H9 (cell line): ENCODE data around the gene CDC14A. TPM values are rescaled to one million over a fixed set of nuclear protein-coding genes. Genes with fewer than 3 reads are reported as not detected.

Experiments
- DNase-seq: peaks from one replicate; pipeline ENCODE4 v3.0.0-alpha.2; 2017
- H2AFZ ChIP-seq: one replicate; pipeline ENCODE4 v1.6.1; 2013; ENCODE audit warnings: mild to moderate bottlenecking, low read length, control low read depth, moderate library complexity
- H2AK5ac ChIP-seq: 2 replicates; pipeline ENCODE4 v1.6.1; 2013; ENCODE audit warnings: low read length, control low read depth, mixed read lengths; ENCODE audit not compliant: insufficient read length
- H2BK120ac ChIP-seq: one replicate; pipeline ENCODE4 v1.6.1; 2013; ENCODE audit warnings: low read depth, mild to moderate bottlenecking, low read length, control low read depth, inconsistent platforms; ENCODE audit not compliant: poor library complexity, severe bottlenecking
- H2BK12ac ChIP-seq: 2 replicates; pipeline ENCODE4 v1.6.1; 2013; ENCODE audit warnings: low read length, control low read depth, mixed read lengths, low read depth; ENCODE audit not compliant: insufficient read length
- H2BK15ac ChIP-seq: 2 replicates; pipeline ENCODE4 v1.6.1; 2013; ENCODE audit warnings: low read depth, low read length, control low read depth
- H2BK20ac ChIP-seq: one replicate; pipeline ENCODE4 v1.6.1; 2013; ENCODE audit warnings: low read depth, mild to moderate bottlenecking, low read length, control low read depth, inconsistent platforms; ENCODE audit not compliant: poor library complexity, severe bottlenecking
- H2BK5ac ChIP-seq: 2 replicates; pipeline ENCODE4 v1.6.1; 2013; ENCODE audit warnings: low read length, control low read depth, mixed read lengths; ENCODE audit not compliant: insufficient read length
- H3K14ac ChIP-seq: 2 replicates; pipeline ENCODE4 v1.6.1; 2013; ENCODE audit warnings: low read length, control low read depth; ENCODE audit not compliant: insufficient read depth
- H3K18ac ChIP-seq: 2 replicates; pipeline ENCODE4 v1.6.1; 2013; ENCODE audit warnings: low read depth, mild to moderate bottlenecking, mixed read lengths, low read length, control low read depth; ENCODE audit not compliant: insufficient read length
- H3K23ac ChIP-seq: 2 replicates; pipeline ENCODE4 v1.6.1; 2013; ENCODE audit warnings: low read length, control low read depth, mixed read lengths, low read depth; ENCODE audit not compliant: insufficient read length
- H3K23me2 ChIP-seq: 2 replicates; pipeline ENCODE4 v1.6.1; 2013; ENCODE audit warnings: low read depth, mild to moderate bottlenecking, mixed read lengths, low read length, control low read depth; ENCODE audit not compliant: insufficient read length, poor library complexity, severe bottlenecking
- H3K27ac ChIP-seq: 2 replicates; pipeline ENCODE4 v1.5.1; 2013; ENCODE audit warnings: low read length, control low read depth, mixed read lengths, low read depth; ENCODE audit not compliant: insufficient read length
- H3K27me3 ChIP-seq: 2 replicates; pipeline ENCODE4 v1.6.1; 2013; ENCODE audit warnings: low read length, control low read depth, inconsistent platforms; ENCODE audit not compliant: insufficient read depth
- H3K4ac ChIP-seq: 2 replicates; pipeline ENCODE4 v1.6.1; 2013; ENCODE audit warnings: low read depth, mild to moderate bottlenecking, control low read depth, inconsistent platforms, low read length, moderate library complexity
- H3K4me1 ChIP-seq: 2 replicates; pipeline ENCODE4 v1.6.1; 2013; ENCODE audit warnings: low read length, control low read depth, inconsistent platforms; ENCODE audit not compliant: insufficient read depth
- H3K4me2 ChIP-seq: 2 replicates; pipeline ENCODE4 v1.6.1; 2013; ENCODE audit warnings: low read length, control low read depth, mixed read lengths; ENCODE audit not compliant: insufficient read length, insufficient read depth
- H3K56ac ChIP-seq: 2 replicates; pipeline ENCODE4 v1.6.1; 2013; ENCODE audit warnings: low read depth, mild to moderate bottlenecking, mixed read lengths, low read length, control low read depth; ENCODE audit not compliant: insufficient read length
- H3K79me1 ChIP-seq: 2 replicates; pipeline ENCODE4 v1.6.1; 2013; ENCODE audit warnings: low read depth, mild to moderate bottlenecking, moderate library complexity, low read length, control low read depth, inconsistent platforms; ENCODE audit not compliant: insufficient read depth, poor library complexity, severe bottlenecking
- H3K79me2 ChIP-seq: 2 replicates; pipeline ENCODE4 v1.6.1; 2013; ENCODE audit warnings: low read length, control low read depth, inconsistent platforms; ENCODE audit not compliant: insufficient read depth
- H3K9ac ChIP-seq: 2 replicates; pipeline ENCODE4 v1.6.1; 2013; ENCODE audit warnings: low read length, control low read depth, mixed read lengths; ENCODE audit not compliant: insufficient read length; ENCODE audit errors: extremely low read depth
- H3K9me3 ChIP-seq: one replicate; pipeline ENCODE4 v1.6.1; 2013; ENCODE audit warnings: low read depth, low read length, inconsistent platforms; ENCODE audit not compliant: control insufficient read depth
- H3T11ph ChIP-seq: one replicate; pipeline ENCODE4 v1.6.1; 2013; ENCODE audit warnings: mild to moderate bottlenecking, low read length, control low read depth, inconsistent platforms
- H4K20me1 ChIP-seq: one replicate; pipeline ENCODE4 v1.6.1; 2013; ENCODE audit not compliant: control insufficient read depth, insufficient read length, insufficient read depth
- H4K5ac ChIP-seq: 2 replicates; pipeline ENCODE4 v1.6.1; 2013; ENCODE audit warnings: low read depth, mild to moderate bottlenecking, mixed read lengths, low read length, control low read depth; ENCODE audit not compliant: insufficient read length
- H4K8ac ChIP-seq: replicated peaks from 2 replicates; pipeline ENCODE4 v1.6.1; 2013; ENCODE audit warnings: low read length, control low read depth, mixed read lengths, low read depth; ENCODE audit not compliant: insufficient read length
- H4K91ac ChIP-seq: 2 replicates; pipeline ENCODE4 v1.6.1; 2013; ENCODE audit warnings: low read depth, mild to moderate bottlenecking, moderate library complexity, mixed read lengths, low read length, control low read depth; ENCODE audit not compliant: insufficient read length
- H3K27ac Mint-ChIP-seq, 3 experiments: 2 replicates in 2 of 3; 3 replicates in 1 of 3; pipeline ENCODE4 v1.8.0; 2020 to 2021; ENCODE audit warnings: mixed read lengths in 3 of 3, mild to moderate bottlenecking in 1 of 3, moderate library complexity in 1 of 3
- H3K27me3 Mint-ChIP-seq: 2 replicates; pipeline ENCODE4 v1.8.0; 2021; ENCODE audit warnings: low read depth, mild to moderate bottlenecking, moderate library complexity, mixed read lengths
- H3K36me3 Mint-ChIP-seq, 3 experiments: 2 replicates in 2 of 3; 3 replicates in 1 of 3; pipeline ENCODE4 v1.8.0; 2020 to 2021; ENCODE audit warnings: low read depth in 3 of 3, mixed read lengths in 3 of 3; ENCODE audit not compliant: insufficient read depth in 1 of 3
- H3K4me1 Mint-ChIP-seq, 2 experiments: 2 replicates each; pipeline ENCODE4 v1.8.0; 2020; ENCODE audit warnings: mixed read lengths in 2 of 2
- H3K4me3 Mint-ChIP-seq, 2 experiments: 2 replicates in 1 of 2; 3 replicates in 1 of 2; pipeline ENCODE4 v1.8.0; 2020 to 2021; ENCODE audit warnings: mild to moderate bottlenecking in 2 of 2, mixed read lengths in 2 of 2, moderate library complexity in 1 of 2
- H3K9me3 Mint-ChIP-seq, 2 experiments: 2 replicates in 1 of 2; 3 replicates in 1 of 2; pipeline ENCODE4 v1.8.0; 2020; ENCODE audit warnings: mild to moderate bottlenecking in 2 of 2, mixed read lengths in 2 of 2, moderate library complexity in 1 of 2
- CTCF ChIP-seq: fragments of 200-600 bp; sonication (generic); conservative IDR thresholded peaks from 3 replicates; pipeline ENCODE4 v1.8.0; 2021; ENCODE audit warnings: antibody characterized with exemption, mild to moderate bottlenecking
- WGBS: extraction: QIAGEN DNeasy Blood & Tissue Kit; methylation state at CpG from one replicate; pipeline ENCODE4 v1.1.7; 2013; ENCODE audit warnings: missing lambda C conversion rate, low lambda C conversion rate, mixed read lengths; ENCODE audit not compliant: insufficient read length; ENCODE audit errors: extremely low coverage; 5-methylcytosine and 5-hydroxymethylcytosine counted together
- total RNA-seq: library from RNA; stranded (reverse); gene quantifications from 2 replicates; pipeline ENCODE4 v1.2.1, GENCODE V29; 2021

Gene CDC14A
- total RNA-seq, 1 experiment from 2014 or later = 8.9 TPM

- H3K23me2 ChIP-seq = no peaks in the 10 kb centered on the region
- no peaks in the 10 kb centered on the region; the same call in 1 of the 2 replicates for H3K27me3 Mint-ChIP-seq
- H3K27me3 ChIP-seq = no peaks in the 10 kb centered on the region
- H3K79me2 ChIP-seq = peaks cover 7% of the 10 kb centered on the region; the same call in 1 of the 2 replicates
- no peak overlapping the region for H2BK12ac ChIP-seq
- no peak overlapping the region for H3K18ac ChIP-seq
- H2AFZ ChIP-seq = no peak overlapping the region
- H3T11ph ChIP-seq = no peak overlapping the region
- H3K4me1 Mint-ChIP-seq = peaks cover 32 to 41% of the 10 kb centered on the region in 2 experiments
- no peak overlapping the region for H4K5ac ChIP-seq
- no peaks in the 10 kb centered on the region for H3K9me3 Mint-ChIP-seq
- H3K4me1 ChIP-seq = peaks cover 4% of the 10 kb centered on the region; the same call in 1 of the 2 replicates
- H3K27ac Mint-ChIP-seq = peak overlapping the region in 1 of 3 experiments; percentile 92; a peak in 2 of 7 replicates
- H2BK120ac ChIP-seq = no peak overlapping the region
- H3K23ac ChIP-seq = no peak overlapping the region
- H3K4me3 Mint-ChIP-seq = no peak overlapping the region
- H3K27ac ChIP-seq = no peak overlapping the region
- no peak overlapping the region for H2AK5ac ChIP-seq
- no peak for DNase-seq
- no peak overlapping the region for H4K91ac ChIP-seq
- peaks cover under 1 to 10% (median 1%) of the 10 kb centered on the region in 3 experiments; a peak in 6 of 7 replicates for H3K36me3 Mint-ChIP-seq
- H4K20me1 ChIP-seq = no peaks in the 10 kb centered on the region
- no peak overlapping the region for H3K14ac ChIP-seq
- no peak overlapping the region for H3K4ac ChIP-seq
- no CpG with 5 or more reads among the region's 2 CpGs for WGBS
- H3K9me3 ChIP-seq = no peaks in the 10 kb centered on the region
- H2BK5ac ChIP-seq = no peak overlapping the region
- H2BK20ac ChIP-seq = no peak overlapping the region
- no peak overlapping the region for H3K4me2 ChIP-seq
- no peak overlapping the region for H4K8ac ChIP-seq
- H2BK15ac ChIP-seq = no peak overlapping the region
- no peak overlapping the region for H3K56ac ChIP-seq
- TF ChIP-seq CTCF = no peak
- H3K79me1 ChIP-seq = peaks cover under 1% of the 10 kb centered on the region
- no peak overlapping the region for H3K9ac ChIP-seq
Observed at GRCh38 chr1:100360790-100361510, 8.6 kb downstream of the CDC14A start.
